ENCODE data around the gene PLEKHA6.

PLEKHA6 gene

GRCh38 chr1:204383163-204383904 lies 23.6 kb upstream of the PLEKHA6 start:
- no peak overlapping the region for H3K4me3 ChIP-seq (ENCODE audit: low read length)
- TF ChIP-seq CTCF (conservative IDR thresholded peaks at IDR 0.05; ENCODE audit: low read length), result no peak
- no peak for DNase-seq (ENCODE audit: low read depth)

- no peak for DNase-seq (ENCODE audit: low read depth)
- no peak overlapping the region for H3K4me3 ChIP-seq (ENCODE audit: low read length)
- TF ChIP-seq CTCF (conservative IDR thresholded peaks at IDR 0.05; ENCODE audit: low read length), result no peak
These were observed 23.0 kb upstream of the PLEKHA6 start for GRCh38 chr1:204382714-204383083.

GRCh38 chr1:204380293-204380831 lies 20.6 kb upstream of the PLEKHA6 start:
- no peak for DNase-seq (ENCODE audit: low read depth)
- no peak overlapping the region for H3K4me3 ChIP-seq (ENCODE audit: low read length)
- TF ChIP-seq CTCF (conservative IDR thresholded peaks at IDR 0.05; ENCODE audit: low read length), result no peak

GRCh38 chr1:204377800-204378668 lies 18.3 kb upstream of the PLEKHA6 start:
- DNase-seq (ENCODE audit: low read depth), result no peak
- peak overlapping the region; percentile 52 for H3K4me3 ChIP-seq (ENCODE audit: low read length)
- no peak for TF ChIP-seq CTCF (conservative IDR thresholded peaks at IDR 0.05; ENCODE audit: low read length)

GRCh38 chr1:204376919-204377799 lies 17.4 kb upstream of the PLEKHA6 start:
- H3K4me3 ChIP-seq (ENCODE audit: low read length), result no peak overlapping the region
- TF ChIP-seq CTCF (conservative IDR thresholded peaks at IDR 0.05; ENCODE audit: low read length), result no peak
- DNase-seq (ENCODE audit: low read depth), result no peak

GRCh38 chr1:204376465-204376864 lies 16.7 kb upstream of the PLEKHA6 start:
- no peak overlapping the region for H3K4me3 ChIP-seq (ENCODE audit: low read length)
- no peak for TF ChIP-seq CTCF (conservative IDR thresholded peaks at IDR 0.05; ENCODE audit: low read length)

More at GRCh38 chr1:204376465-204376864, 16.7 kb upstream of the PLEKHA6 start:
- no peak for DNase-seq (ENCODE audit: low read depth)

Measured in AG10803 (cell line).